Renal cortical epithelial cell (primary cell): Measurements from ENCODE around the gene EXOSC10. TPM values are rescaled to one million over a fixed set of nuclear protein-coding genes. Genes with fewer than 3 reads are reported as not detected.

Experiments used
- total RNA-seq: library from RNA; depleted of rRNA; stranded (reverse); fragments of >200 nt; gene quantifications from 2 replicates; pipeline ENCODE4 v1.2.3, GENCODE V29; 2014

EXOSC10 gene
- total RNA-seq, 1 donor from 2014 or later, result 65.5 TPM

Other genes starting within 250 kb of the EXOSC10 start
- gene TARDBP, start 87.2 kb downstream of the EXOSC10 start, total RNA-seq, result 89.8 and 187 TPM in 2 replicates
- 0.35 TPM in 1 of 2 replicates, not detected in the other for gene MASP2, start 52.6 kb downstream of the EXOSC10 start, total RNA-seq
- 4.5 and 26.5 TPM in 2 replicates for gene SRM, start 39.9 kb downstream of the EXOSC10 start, total RNA-seq
- gene ANGPTL7, start 89.5 kb upstream of the EXOSC10 start, total RNA-seq, result 6.9 and 22.8 TPM in 2 replicates
- 42.4 and 105 TPM in 2 replicates for gene MTOR, start 162.7 kb upstream of the EXOSC10 start, total RNA-seq
- gene UBIAD1, start 173.3 kb upstream of the EXOSC10 start, total RNA-seq, result 8.6 and 10.9 TPM in 2 replicates